ENCODE data around the gene CSRP1.

The CSRP1 gene

GRCh38 chr1:201504799-201505502, 2.0 kb downstream of the CSRP1 start:
- H3K27me3 ChIP-seq (ENCODE audit: control insufficient read depth, insufficient read depth, low read length): no peaks in the 10 kb centered on the region
- H3K4me1 ChIP-seq (ENCODE audit: control insufficient read depth, insufficient read depth, low read length): peaks cover 53% of the 10 kb centered on the region
- H3K36me3 ChIP-seq (ENCODE audit: control insufficient read depth, insufficient read depth, low read length): no peaks in the 10 kb centered on the region
- H3K4me3 ChIP-seq (ENCODE audit: low read length): peak overlapping the region; percentile 52
- H3K9me3 ChIP-seq (ENCODE audit: control insufficient read depth, low read length): no peaks in the 10 kb centered on the region
- H3K9ac ChIP-seq (ENCODE audit: low read length): peak overlapping the region; percentile 87

DNA sequence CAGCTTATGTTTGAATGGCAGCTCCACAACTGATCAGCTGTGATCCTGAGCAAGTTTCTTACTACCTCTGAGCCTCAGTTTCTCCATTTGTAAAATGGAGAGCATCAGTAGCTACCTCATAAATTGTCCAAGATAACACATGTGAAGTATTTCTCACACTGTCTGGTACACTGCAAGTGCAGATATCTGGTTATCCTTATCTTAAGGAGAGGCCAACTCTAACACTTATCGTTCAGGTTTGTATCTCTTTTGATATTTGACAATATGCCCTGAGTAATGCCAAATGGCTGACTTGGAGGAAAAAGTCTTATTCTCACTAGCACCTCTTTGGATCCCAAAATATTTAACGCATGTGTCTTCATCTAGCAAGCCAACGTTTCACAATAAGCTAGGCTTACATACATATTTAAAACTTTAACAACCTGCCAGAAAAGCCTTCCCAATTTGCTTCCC, 2.7 kb downstream of the CSRP1 start:
- Histone ChIP-seq H3K9ac (ENCODE audit: low read length) (peak overlapping the region; percentile 87), H3K4me1 (ENCODE audit: control insufficient read depth, insufficient read depth, low read length) (peaks cover 54% of the 10 kb centered on the region), H3K36me3 (ENCODE audit: control insufficient read depth, insufficient read depth, low read length) (no peaks in the 10 kb centered on the region), H3K4me3 (ENCODE audit: low read length) (no peak overlapping the region), H3K27me3 (ENCODE audit: control insufficient read depth, insufficient read depth, low read length) (no peaks in the 10 kb centered on the region), H3K9me3 (ENCODE audit: control insufficient read depth, low read length) (no peaks in the 10 kb centered on the region)

- Histone ChIP-seq H3K9me3 (ENCODE audit: control insufficient read depth, low read length) (no peaks in the 10 kb centered on the region), H3K36me3 (ENCODE audit: control insufficient read depth, insufficient read depth, low read length) (no peaks in the 10 kb centered on the region), H3K27me3 (ENCODE audit: control insufficient read depth, insufficient read depth, low read length) (no peaks in the 10 kb centered on the region), H3K9ac (ENCODE audit: low read length) (peak overlapping the region; percentile 87), H3K4me1 (ENCODE audit: control insufficient read depth, insufficient read depth, low read length) (peaks cover 54% of the 10 kb centered on the region), H3K4me3 (ENCODE audit: low read length) (no peak overlapping the region)
These were observed 3.3 kb downstream of the CSRP1 start for GRCh38 chr1:201503397-201504176.

DNA sequence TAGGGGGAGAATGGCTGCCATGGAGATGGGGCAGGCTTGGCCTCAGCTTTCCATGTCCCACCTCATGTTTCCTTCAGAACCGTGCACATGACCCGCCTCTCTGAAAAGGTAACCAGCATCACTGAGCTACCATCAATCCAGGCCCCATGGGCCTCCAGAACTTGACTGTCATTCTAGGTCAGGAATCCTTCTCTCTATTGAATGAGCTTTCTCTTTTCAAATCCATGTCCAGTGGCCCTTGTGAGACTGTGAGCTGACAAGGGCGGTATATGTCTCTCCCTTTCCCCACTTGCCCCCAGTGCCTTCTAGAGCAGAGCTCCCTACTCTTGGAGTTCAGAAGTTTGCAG, 4.4 kb downstream of the CSRP1 start:
- Histone ChIP-seq H3K9ac (ENCODE audit: low read length) (peak overlapping the region; percentile 23), H3K4me3 (ENCODE audit: low read length) (no peak overlapping the region)

GRCh38 chr1:201501812-201502510, 5.0 kb downstream of the CSRP1 start:
- peak overlapping the region; percentile 23 for H3K9ac ChIP-seq (ENCODE audit: low read length)
- H3K4me1 ChIP-seq (ENCODE audit: control insufficient read depth, insufficient read depth, low read length): peaks cover 45% of the 10 kb centered on the region
- H3K9me3 ChIP-seq (ENCODE audit: control insufficient read depth, low read length): no peaks in the 10 kb centered on the region
- H3K4me3 ChIP-seq (ENCODE audit: low read length): no peak overlapping the region
- no peaks in the 10 kb centered on the region for H3K36me3 ChIP-seq (ENCODE audit: control insufficient read depth, insufficient read depth, low read length)
- no peaks in the 10 kb centered on the region for H3K27me3 ChIP-seq (ENCODE audit: control insufficient read depth, insufficient read depth, low read length)

More for the DNA sequence above, 4.4 kb downstream of the CSRP1 start:
- Histone ChIP-seq H3K9me3 (ENCODE audit: control insufficient read depth, low read length) (no peaks in the 10 kb centered on the region), H3K36me3 (ENCODE audit: control insufficient read depth, insufficient read depth, low read length) (no peaks in the 10 kb centered on the region), H3K27me3 (ENCODE audit: control insufficient read depth, insufficient read depth, low read length) (no peaks in the 10 kb centered on the region), H3K4me1 (ENCODE audit: control insufficient read depth, insufficient read depth, low read length) (peaks cover 49% of the 10 kb centered on the region)

DNA sequence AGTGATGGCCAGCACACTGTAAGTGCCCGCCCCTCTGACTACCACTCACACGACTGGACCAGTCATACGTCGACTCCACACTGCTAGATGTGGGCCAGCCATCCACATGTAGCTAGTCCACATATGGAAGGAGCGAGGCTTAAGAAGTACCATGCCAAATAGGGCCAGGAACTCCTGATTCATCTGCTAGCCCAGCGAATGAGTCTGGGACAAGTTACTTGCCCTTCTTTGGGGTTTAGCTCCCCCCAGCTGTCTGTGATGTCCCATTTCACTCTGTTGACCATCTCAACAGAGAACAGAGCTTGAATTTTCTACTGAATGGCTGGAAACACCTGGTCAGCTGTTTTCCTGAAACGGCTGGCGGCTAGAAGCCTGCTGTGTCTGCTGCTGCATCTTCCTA, 5.8 kb downstream of the CSRP1 start:
- H3K4me1 ChIP-seq (ENCODE audit: control insufficient read depth, insufficient read depth, low read length): peaks cover 45% of the 10 kb centered on the region
- no peak overlapping the region for H3K4me3 ChIP-seq (ENCODE audit: low read length)
- H3K27me3 ChIP-seq (ENCODE audit: control insufficient read depth, insufficient read depth, low read length): no peaks in the 10 kb centered on the region
- H3K9me3 ChIP-seq (ENCODE audit: control insufficient read depth, low read length): no peaks in the 10 kb centered on the region
- H3K36me3 ChIP-seq (ENCODE audit: control insufficient read depth, insufficient read depth, low read length): no peaks in the 10 kb centered on the region
- no peak overlapping the region for H3K9ac ChIP-seq (ENCODE audit: low read length)

GRCh38 chr1:201500670-201501120, 6.2 kb downstream of the CSRP1 start:
- Histone ChIP-seq H3K36me3 (ENCODE audit: control insufficient read depth, insufficient read depth, low read length) (no peaks in the 10 kb centered on the region), H3K9ac (ENCODE audit: low read length) (peak overlapping the region; percentile 14), H3K4me3 (ENCODE audit: low read length) (no peak overlapping the region), H3K4me1 (ENCODE audit: control insufficient read depth, insufficient read depth, low read length) (peaks cover 45% of the 10 kb centered on the region), H3K27me3 (ENCODE audit: control insufficient read depth, insufficient read depth, low read length) (no peaks in the 10 kb centered on the region), H3K9me3 (ENCODE audit: control insufficient read depth, low read length) (no peaks in the 10 kb centered on the region)

GRCh38 chr1:201499795-201500669, 6.9 kb downstream of the CSRP1 start:
- Histone ChIP-seq H3K9ac (ENCODE audit: low read length) (peak overlapping the region; percentile 14), H3K4me1 (ENCODE audit: control insufficient read depth, insufficient read depth, low read length) (peaks cover 45% of the 10 kb centered on the region), H3K4me3 (ENCODE audit: low read length) (no peak overlapping the region)

GRCh38 chr1:201499191-201499590, 7.7 kb downstream of the CSRP1 start:
- Histone ChIP-seq H3K9me3 (ENCODE audit: control insufficient read depth, low read length) (no peaks in the 10 kb centered on the region), H3K27me3 (ENCODE audit: control insufficient read depth, insufficient read depth, low read length) (no peaks in the 10 kb centered on the region), H3K9ac (ENCODE audit: low read length) (no peak overlapping the region), H3K4me1 (ENCODE audit: control insufficient read depth, insufficient read depth, low read length) (peaks cover 49% of the 10 kb centered on the region), H3K4me3 (ENCODE audit: low read length) (no peak overlapping the region), H3K36me3 (ENCODE audit: control insufficient read depth, insufficient read depth, low read length) (peaks cover 4% of the 10 kb centered on the region)

More at GRCh38 chr1:201499795-201500669, 6.9 kb downstream of the CSRP1 start:
- Histone ChIP-seq H3K36me3 (ENCODE audit: control insufficient read depth, insufficient read depth, low read length) (peaks cover 4% of the 10 kb centered on the region), H3K27me3 (ENCODE audit: control insufficient read depth, insufficient read depth, low read length) (no peaks in the 10 kb centered on the region), H3K9me3 (ENCODE audit: control insufficient read depth, low read length) (no peaks in the 10 kb centered on the region)

GRCh38 chr1:201498621-201499020, 8.3 kb downstream of the CSRP1 start:
- no peaks in the 10 kb centered on the region for H3K9me3 ChIP-seq (ENCODE audit: control insufficient read depth, low read length)
- peaks cover 4% of the 10 kb centered on the region for H3K36me3 ChIP-seq (ENCODE audit: control insufficient read depth, insufficient read depth, low read length)
- peaks cover 54% of the 10 kb centered on the region for H3K4me1 ChIP-seq (ENCODE audit: control insufficient read depth, insufficient read depth, low read length)
- H3K4me3 ChIP-seq (ENCODE audit: low read length): no peak overlapping the region
- H3K9ac ChIP-seq (ENCODE audit: low read length): no peak overlapping the region
- no peaks in the 10 kb centered on the region for H3K27me3 ChIP-seq (ENCODE audit: control insufficient read depth, insufficient read depth, low read length)

GRCh38 chr1:201497935-201498509, 8.9 kb downstream of the CSRP1 start:
- H3K9ac ChIP-seq (ENCODE audit: low read length): no peak overlapping the region
- H3K27me3 ChIP-seq (ENCODE audit: control insufficient read depth, insufficient read depth, low read length): no peaks in the 10 kb centered on the region
- H3K4me3 ChIP-seq (ENCODE audit: low read length): no peak overlapping the region
- H3K36me3 ChIP-seq (ENCODE audit: control insufficient read depth, insufficient read depth, low read length): peaks cover 4% of the 10 kb centered on the region
- peaks cover 60% of the 10 kb centered on the region for H3K4me1 ChIP-seq (ENCODE audit: control insufficient read depth, insufficient read depth, low read length)
- H3K9me3 ChIP-seq (ENCODE audit: control insufficient read depth, low read length): no peaks in the 10 kb centered on the region
